SK-N-SH treated with all-trans-retinoic acid at 6 μM for 48 hours (cell line): ENCODE data around the gene PPM1B.

Source experiments
- CSDC2 ChIP-seq: fragments of 250-450 bp; sonication (Bioruptor Pico); IDR thresholded peaks from 2 replicates; pipeline ENCODE4 v1.5.0; 2020; ENCODE audit warnings: mild to moderate bottlenecking, moderate library complexity
- RARB ChIP-seq: fragments of 250-450 bp; sonication (Bioruptor Pico); IDR thresholded peaks from 2 replicates; pipeline ENCODE4 v1.8.0; 2021; ENCODE audit warnings: mild to moderate bottlenecking, moderate library complexity
- TCF4 ChIP-seq: fragments of 250-450 bp; sonication (Bioruptor Pico); IDR thresholded peaks from 2 replicates; pipeline ENCODE4 v1.8.0; 2021; ENCODE audit warnings: mild to moderate bottlenecking, moderate library complexity, borderline replicate concordance
- TOX ChIP-seq: fragments of 250-450 bp; sonication (Bioruptor Pico); IDR thresholded peaks from 2 replicates; pipeline ENCODE4 v1.8.0; 2021; ENCODE audit warnings: mild to moderate bottlenecking, moderate library complexity, borderline replicate concordance
- ZC3H10 ChIP-seq: fragments of 250-450 bp; sonication (Bioruptor Pico); IDR thresholded peaks from 2 replicates; pipeline ENCODE4 v1.5.1; 2021; ENCODE audit warnings: mild to moderate bottlenecking, moderate library complexity
- ZFP30 ChIP-seq: fragments of 450-650 bp; formaldehyde crosslinking; IDR thresholded peaks from 2 replicates; pipeline ENCODE4 v1.5.0; 2022; ENCODE audit warnings: mild to moderate bottlenecking, moderate library complexity
- ZNF565 ChIP-seq: fragments of 450-650 bp; formaldehyde crosslinking; conservative IDR thresholded peaks from 2 replicates; pipeline ENCODE4 v1.5.0; 2020; ENCODE audit warnings: low read depth, mild to moderate bottlenecking, moderate library complexity
- ZNF70 ChIP-seq: fragments of 450-650 bp; formaldehyde crosslinking; IDR thresholded peaks from 2 replicates; pipeline ENCODE4 v1.5.0; 2020; ENCODE audit warnings: mild to moderate bottlenecking, moderate library complexity
- ZNF8 ChIP-seq: fragments of 450-650 bp; formaldehyde crosslinking; IDR thresholded peaks from 2 replicates; pipeline ENCODE4 v1.5.0; 2020; ENCODE audit warnings: mild to moderate bottlenecking, moderate library complexity
- TF ChIP-seq, protein P1 (sequence below): fragments of 250-450 bp; sonication (Bioruptor Pico); IDR thresholded peaks from 2 replicates; pipeline ENCODE4 v1.8.0; 2021; ENCODE audit warnings: low read depth, mild to moderate bottlenecking, moderate library complexity, borderline replicate concordance
- TF ChIP-seq, protein P2 (sequence below): fragments of 250-450 bp; sonication (Bioruptor Pico); IDR thresholded peaks from 2 replicates; pipeline ENCODE4 v1.8.0; 2020; ENCODE audit warnings: mild to moderate bottlenecking, moderate library complexity, borderline replicate concordance
- TF ChIP-seq, protein P3 (sequence below): fragments of 250-450 bp; sonication (Bioruptor Pico); IDR thresholded peaks from 2 replicates; pipeline ENCODE4 v1.5.1; 2020; ENCODE audit warnings: low read depth, mild to moderate bottlenecking, moderate library complexity
- TF ChIP-seq, protein P4 (sequence below): fragments of 250-450 bp; sonication (Bioruptor Pico); IDR thresholded peaks from 2 replicates; pipeline ENCODE4 v1.5.0; 2020; ENCODE audit warnings: mild to moderate bottlenecking, moderate library complexity

DNA sequence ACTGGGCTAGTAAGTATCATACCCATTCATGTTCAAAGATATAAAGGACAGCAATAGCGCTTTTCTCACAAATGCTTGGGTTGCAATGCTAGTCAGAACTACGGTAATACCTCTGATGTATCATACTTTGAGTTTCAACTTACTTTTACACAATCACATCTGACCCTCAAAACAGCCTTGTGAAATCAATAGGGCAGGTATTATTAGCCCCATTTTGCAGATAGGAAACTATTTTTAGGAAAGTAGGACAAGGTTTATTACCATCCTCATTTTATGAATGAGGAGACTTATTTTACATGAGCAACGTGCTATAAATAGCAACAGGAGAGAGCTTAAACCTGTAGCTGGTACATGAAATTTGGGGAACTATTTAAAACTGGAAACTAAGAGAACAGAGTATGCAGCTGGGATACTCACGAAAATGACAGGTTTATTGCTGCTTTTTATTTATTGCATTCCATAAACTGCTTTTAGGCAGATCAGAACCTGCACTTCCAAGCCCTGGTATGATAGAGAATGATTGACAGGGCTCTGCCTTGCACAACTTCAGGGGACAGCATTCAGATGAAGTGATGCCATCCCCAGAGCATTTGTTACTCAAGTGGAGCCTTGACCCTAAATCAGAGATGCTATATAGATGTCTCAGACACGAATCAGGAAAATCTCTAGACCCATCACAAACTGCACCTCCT lies 42.4 kb upstream of the PPM1B start:
- TF ChIP-seq, protein P1, sequence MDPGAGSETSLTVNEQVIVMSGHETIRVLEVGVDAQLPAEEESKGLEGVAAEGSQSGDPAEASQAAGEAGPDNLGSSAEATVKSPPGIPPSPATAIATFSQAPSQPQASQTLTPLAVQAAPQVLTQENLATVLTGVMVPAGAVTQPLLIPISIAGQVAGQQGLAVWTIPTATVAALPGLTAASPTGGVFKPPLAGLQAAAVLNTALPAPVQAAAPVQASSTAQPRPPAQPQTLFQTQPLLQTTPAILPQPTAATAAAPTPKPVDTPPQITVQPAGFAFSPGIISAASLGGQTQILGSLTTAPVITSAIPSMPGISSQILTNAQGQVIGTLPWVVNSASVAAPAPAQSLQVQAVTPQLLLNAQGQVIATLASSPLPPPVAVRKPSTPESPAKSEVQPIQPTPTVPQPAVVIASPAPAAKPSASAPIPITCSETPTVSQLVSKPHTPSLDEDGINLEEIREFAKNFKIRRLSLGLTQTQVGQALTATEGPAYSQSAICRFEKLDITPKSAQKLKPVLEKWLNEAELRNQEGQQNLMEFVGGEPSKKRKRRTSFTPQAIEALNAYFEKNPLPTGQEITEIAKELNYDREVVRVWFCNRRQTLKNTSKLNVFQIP (CRISPR knock-in tag): no peak
- TF ChIP-seq ZFP30 (CRISPR knock-in tag) (no peak), TCF4 (CRISPR knock-in tag) (no peak), CSDC2 (CRISPR knock-in tag) (no peak), ZNF565 (CRISPR knock-in tag) (no peak), ZNF8 (no peak), TOX (CRISPR knock-in tag) (no peak), ZNF70 (no peak), ZC3H10 (CRISPR knock-in tag) (no peak), RARB (CRISPR knock-in tag) (no peak)
- TF ChIP-seq, protein P2, sequence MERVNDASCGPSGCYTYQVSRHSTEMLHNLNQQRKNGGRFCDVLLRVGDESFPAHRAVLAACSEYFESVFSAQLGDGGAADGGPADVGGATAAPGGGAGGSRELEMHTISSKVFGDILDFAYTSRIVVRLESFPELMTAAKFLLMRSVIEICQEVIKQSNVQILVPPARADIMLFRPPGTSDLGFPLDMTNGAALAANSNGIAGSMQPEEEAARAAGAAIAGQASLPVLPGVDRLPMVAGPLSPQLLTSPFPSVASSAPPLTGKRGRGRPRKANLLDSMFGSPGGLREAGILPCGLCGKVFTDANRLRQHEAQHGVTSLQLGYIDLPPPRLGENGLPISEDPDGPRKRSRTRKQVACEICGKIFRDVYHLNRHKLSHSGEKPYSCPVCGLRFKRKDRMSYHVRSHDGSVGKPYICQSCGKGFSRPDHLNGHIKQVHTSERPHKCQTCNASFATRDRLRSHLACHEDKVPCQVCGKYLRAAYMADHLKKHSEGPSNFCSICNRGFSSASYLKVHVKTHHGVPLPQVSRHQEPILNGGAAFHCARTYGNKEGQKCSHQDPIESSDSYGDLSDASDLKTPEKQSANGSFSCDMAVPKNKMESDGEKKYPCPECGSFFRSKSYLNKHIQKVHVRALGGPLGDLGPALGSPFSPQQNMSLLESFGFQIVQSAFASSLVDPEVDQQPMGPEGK (CRISPR knock-in tag): no peak
- TF ChIP-seq, protein P3, sequence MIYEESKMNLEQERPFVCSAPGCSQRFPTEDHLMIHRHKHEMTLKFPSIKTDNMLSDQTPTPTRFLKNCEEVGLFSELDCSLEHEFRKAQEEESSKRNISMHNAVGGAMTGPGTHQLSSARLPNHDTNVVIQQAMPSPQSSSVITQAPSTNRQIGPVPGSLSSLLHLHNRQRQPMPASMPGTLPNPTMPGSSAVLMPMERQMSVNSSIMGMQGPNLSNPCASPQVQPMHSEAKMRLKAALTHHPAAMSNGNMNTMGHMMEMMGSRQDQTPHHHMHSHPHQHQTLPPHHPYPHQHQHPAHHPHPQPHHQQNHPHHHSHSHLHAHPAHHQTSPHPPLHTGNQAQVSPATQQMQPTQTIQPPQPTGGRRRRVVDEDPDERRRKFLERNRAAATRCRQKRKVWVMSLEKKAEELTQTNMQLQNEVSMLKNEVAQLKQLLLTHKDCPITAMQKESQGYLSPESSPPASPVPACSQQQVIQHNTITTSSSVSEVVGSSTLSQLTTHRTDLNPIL (CRISPR knock-in tag): no peak
- TF ChIP-seq, protein P4, sequence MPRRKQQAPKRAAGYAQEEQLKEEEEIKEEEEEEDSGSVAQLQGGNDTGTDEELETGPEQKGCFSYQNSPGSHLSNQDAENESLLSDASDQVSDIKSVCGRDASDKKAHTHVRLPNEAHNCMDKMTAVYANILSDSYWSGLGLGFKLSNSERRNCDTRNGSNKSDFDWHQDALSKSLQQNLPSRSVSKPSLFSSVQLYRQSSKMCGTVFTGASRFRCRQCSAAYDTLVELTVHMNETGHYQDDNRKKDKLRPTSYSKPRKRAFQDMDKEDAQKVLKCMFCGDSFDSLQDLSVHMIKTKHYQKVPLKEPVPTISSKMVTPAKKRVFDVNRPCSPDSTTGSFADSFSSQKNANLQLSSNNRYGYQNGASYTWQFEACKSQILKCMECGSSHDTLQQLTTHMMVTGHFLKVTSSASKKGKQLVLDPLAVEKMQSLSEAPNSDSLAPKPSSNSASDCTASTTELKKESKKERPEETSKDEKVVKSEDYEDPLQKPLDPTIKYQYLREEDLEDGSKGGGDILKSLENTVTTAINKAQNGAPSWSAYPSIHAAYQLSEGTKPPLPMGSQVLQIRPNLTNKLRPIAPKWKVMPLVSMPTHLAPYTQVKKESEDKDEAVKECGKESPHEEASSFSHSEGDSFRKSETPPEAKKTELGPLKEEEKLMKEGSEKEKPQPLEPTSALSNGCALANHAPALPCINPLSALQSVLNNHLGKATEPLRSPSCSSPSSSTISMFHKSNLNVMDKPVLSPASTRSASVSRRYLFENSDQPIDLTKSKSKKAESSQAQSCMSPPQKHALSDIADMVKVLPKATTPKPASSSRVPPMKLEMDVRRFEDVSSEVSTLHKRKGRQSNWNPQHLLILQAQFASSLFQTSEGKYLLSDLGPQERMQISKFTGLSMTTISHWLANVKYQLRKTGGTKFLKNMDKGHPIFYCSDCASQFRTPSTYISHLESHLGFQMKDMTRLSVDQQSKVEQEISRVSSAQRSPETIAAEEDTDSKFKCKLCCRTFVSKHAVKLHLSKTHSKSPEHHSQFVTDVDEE: no peak
